Measurements from ENCODE around the gene WTIP.

Gene WTIP

GRCh38 chr19:34497112-34497805, 15.7 kb downstream of the WTIP start:
- TF ChIP-seq CREB1 (IDR thresholded peaks at IDR 0.05; ENCODE audit: low read depth) (no peak), TCF12 (IDR thresholded peaks at IDR 0.05; ENCODE audit: low read depth) (no peak), TAF1 (IDR thresholded peaks at IDR 0.05; ENCODE audit: low read depth) (no peak), REST (IDR thresholded peaks at IDR 0.05; ENCODE audit: low read depth) (no peak), YY1 (IDR thresholded peaks at IDR 0.05; ENCODE audit: low read depth) (no peak), MAX (IDR thresholded peaks at IDR 0.05) (no peak), ZBTB7A (IDR thresholded peaks at IDR 0.05; ENCODE audit: low read depth) (no peak), FOXM1 (IDR thresholded peaks at IDR 0.05; ENCODE audit: borderline replicate concordance, low read depth) (no peak), EGR1 (IDR thresholded peaks at IDR 0.05) (no peak), NFIC (IDR thresholded peaks at IDR 0.05) (no peak), CEBPB (IDR thresholded peaks at IDR 0.05) (no peak)

- TF ChIP-seq TCF12 (IDR thresholded peaks at IDR 0.05; ENCODE audit: low read depth) (no peak), MAX (IDR thresholded peaks at IDR 0.05) (no peak), FOXM1 (IDR thresholded peaks at IDR 0.05; ENCODE audit: borderline replicate concordance, low read depth) (no peak), RAD21 (IDR thresholded peaks at IDR 0.05; ENCODE audit: low read depth) (no peak), USF1 (IDR thresholded peaks at IDR 0.05) (no peak), YY1 (IDR thresholded peaks at IDR 0.05; ENCODE audit: low read depth) (no peak), TEAD4 (IDR thresholded peaks at IDR 0.05) (no peak), ZBTB7A (IDR thresholded peaks at IDR 0.05; ENCODE audit: low read depth) (no peak), REST (IDR thresholded peaks at IDR 0.05; ENCODE audit: low read depth) (no peak), NFIC (IDR thresholded peaks at IDR 0.05) (no peak), EP300 (IDR thresholded peaks at IDR 0.05; ENCODE audit: borderline replicate concordance) (no peak), EGR1 (IDR thresholded peaks at IDR 0.05) (no peak), CEBPB (IDR thresholded peaks at IDR 0.05) (no peak), TAF1 (IDR thresholded peaks at IDR 0.05; ENCODE audit: low read depth) (no peak), CREB1 (IDR thresholded peaks at IDR 0.05; ENCODE audit: low read depth) (no peak)
Measured at GRCh38 chr19:34499155-34499834, 17.7 kb downstream of the WTIP start.

- TF ChIP-seq EGR1 (IDR thresholded peaks at IDR 0.05): no peak
- no peak for TF ChIP-seq CEBPB (IDR thresholded peaks at IDR 0.05)
- TF ChIP-seq TAF1 (IDR thresholded peaks at IDR 0.05; ENCODE audit: low read depth): no peak
- TF ChIP-seq FOXM1 (IDR thresholded peaks at IDR 0.05; ENCODE audit: borderline replicate concordance, low read depth): no peak
- TF ChIP-seq TEAD4 (IDR thresholded peaks at IDR 0.05): no peak
- no peak for TF ChIP-seq ZBTB7A (IDR thresholded peaks at IDR 0.05; ENCODE audit: low read depth)
- TF ChIP-seq RAD21 (IDR thresholded peaks at IDR 0.05; ENCODE audit: low read depth): no peak
- no peak for TF ChIP-seq REST (IDR thresholded peaks at IDR 0.05; ENCODE audit: low read depth)
- no peak for TF ChIP-seq NFIC (IDR thresholded peaks at IDR 0.05)
- TF ChIP-seq EP300 (IDR thresholded peaks at IDR 0.05; ENCODE audit: borderline replicate concordance): no peak
- TF ChIP-seq MAX (IDR thresholded peaks at IDR 0.05): no peak
- no peak for TF ChIP-seq YY1 (IDR thresholded peaks at IDR 0.05; ENCODE audit: low read depth)
- no peak for TF ChIP-seq USF1 (IDR thresholded peaks at IDR 0.05)
- TF ChIP-seq TCF12 (IDR thresholded peaks at IDR 0.05; ENCODE audit: low read depth): no peak
- TF ChIP-seq CREB1 (IDR thresholded peaks at IDR 0.05; ENCODE audit: low read depth): no peak
Measured at GRCh38 chr19:34500656-34501120, 19.1 kb downstream of the WTIP start.
